GM21360 (cell line): ENCODE data around the gene SKI.

ENCODE experiments used
- ATAC-seq: cut with Tn5 transposase; IDR thresholded peaks from one replicate; pipeline ENCODE4 v1.9.1; 2021; ENCODE audit warnings: mild to moderate bottlenecking, moderate library complexity; ENCODE audit not compliant: unreplicated experiment

Gene SKI

DNA sequence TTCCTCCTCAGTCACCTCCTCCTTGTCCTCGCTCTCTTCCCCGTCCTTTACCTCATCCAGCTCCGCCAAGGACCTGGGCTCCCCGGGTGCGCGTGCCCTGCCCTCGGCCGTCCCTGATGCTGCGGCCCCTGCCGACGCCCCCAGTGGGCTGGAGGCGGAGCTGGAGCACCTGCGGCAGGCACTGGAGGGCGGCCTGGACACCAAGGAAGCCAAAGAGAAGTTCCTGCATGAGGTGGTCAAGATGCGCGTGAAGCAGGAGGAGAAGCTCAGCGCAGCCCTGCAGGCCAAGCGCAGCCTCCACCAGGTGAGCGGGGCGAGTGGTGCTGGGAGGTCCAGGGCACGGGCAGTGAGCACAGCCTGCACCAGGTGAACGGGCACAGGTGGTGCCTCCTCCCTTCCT is 76.2 kb downstream of the SKI start:
- ATAC-seq, result no peak

DNA sequence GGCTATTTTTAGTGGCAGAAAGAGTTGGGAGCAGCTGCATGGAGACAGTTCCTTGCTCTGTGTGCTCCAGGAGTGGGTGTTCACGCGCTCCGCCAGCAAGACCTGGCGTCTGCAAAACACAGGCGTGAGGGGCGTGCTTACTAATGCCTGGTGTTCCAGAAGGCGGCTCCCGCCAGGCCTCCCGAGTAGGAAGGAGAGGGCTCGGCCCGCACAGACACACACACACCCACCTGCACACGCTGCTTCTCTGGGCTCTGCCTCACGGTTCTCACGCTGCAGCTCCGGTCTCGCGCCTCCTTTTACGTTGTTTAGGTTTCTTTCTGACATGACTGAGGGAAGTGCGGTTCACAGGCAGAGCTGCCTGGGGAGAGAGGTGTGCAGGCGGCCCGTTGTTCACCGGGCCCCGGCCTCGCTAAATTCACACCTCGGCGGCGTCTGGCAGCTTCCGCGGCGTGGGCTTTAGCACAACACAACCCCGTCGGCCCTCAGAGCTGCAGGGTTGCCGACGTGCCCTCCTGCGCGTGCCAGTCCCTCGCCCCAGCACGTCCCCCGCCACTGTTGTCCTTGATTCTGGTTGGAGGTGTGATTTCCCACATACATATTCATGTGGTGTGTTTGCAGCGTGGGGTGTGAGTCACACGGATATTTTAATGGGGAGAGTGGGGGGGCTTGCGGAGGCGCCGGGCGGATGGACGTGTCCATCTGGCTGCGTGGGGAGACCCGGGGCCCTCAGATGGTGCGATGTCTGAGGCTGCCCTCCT is 77.0 kb downstream of the SKI start:
- ATAC-seq, result no peak

DNA sequence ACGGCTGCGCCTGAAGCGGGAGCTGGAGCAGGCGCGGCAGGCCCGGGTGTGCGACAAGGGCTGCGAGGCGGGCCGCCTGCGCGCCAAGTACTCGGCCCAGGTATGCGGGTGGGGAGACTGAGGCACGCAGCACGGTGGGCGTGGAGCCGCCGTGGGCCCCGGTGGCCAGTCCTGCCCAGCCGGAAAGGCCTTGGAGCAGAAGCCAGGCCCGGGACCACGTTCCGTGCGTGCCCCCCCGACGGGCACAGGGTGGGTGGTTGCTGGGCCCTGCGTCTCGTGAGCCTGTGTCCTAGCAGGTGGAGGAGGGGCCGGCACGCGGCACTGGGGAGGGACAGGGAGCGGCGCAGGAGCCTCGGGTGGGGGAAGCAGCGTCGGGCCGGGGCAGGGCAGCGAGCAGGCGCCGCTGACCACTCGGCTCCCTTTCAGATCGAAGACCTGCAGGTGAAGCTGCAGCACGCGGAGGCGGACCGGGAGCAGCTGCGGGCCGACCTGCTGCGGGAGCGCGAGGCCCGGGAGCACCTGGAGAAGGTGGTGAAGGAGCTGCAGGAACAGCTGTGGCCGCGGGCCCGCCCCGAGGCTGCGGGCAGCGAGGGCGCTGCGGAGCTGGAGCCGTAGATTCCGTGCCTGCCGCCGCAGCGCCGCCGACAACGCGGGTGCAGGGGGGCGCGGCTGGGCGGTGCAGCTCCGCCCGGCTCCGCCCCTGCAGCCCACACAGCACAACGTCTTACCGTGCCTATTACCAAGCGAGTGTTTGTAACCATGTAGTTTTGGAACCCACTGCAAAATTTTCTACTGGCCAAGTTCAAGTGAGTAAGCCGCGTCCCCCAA is 78.2 kb downstream of the SKI start:
- ATAC-seq, result no peak

DNA sequence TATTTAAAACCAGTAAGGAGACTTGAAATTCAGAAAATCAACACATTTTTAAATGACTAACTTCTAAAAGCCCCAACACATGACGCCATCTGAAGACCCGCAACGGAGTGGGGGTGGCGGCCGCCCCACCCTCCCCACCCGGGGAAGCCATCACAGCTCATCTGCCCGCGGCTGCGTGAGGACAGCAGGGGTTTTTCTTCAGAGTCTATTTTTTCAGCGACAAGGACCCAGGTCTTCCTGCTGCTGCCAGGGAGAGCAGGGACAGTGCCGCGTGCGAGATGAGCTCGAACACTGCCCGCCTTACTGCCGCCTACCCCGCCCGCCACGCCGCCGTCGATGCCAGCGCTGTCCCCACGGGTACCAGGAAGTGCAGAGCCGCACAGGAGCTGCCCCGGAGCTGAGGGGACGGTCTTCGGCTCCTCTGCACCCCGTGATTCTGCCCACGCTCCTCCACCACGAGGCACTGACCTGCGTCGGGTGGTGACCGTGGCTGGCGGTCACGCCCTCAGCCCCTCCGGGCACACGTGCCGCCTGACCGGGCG is 79.0 kb downstream of the SKI start:
- no peak for ATAC-seq

DNA sequence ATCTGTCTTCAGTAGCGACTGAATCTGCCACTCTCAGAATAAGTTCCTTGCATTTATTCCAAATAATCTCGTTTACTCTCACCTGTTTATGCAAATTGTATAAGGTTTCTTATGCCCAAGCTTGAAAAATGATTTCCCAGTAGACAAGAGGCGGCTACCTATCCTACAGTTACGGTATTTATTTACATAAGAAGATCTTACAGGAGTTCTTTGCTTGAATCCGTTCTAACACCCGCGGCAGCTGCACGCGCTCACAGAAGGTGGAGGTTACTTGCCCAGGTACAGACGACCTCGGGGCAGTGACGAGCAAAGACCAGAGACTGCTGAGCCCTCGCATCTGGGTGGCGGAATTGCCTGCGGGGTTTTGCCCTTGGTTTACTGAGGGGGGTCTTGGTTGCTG is 79.9 kb downstream of the SKI start:
- ATAC-seq, result no peak

DNA sequence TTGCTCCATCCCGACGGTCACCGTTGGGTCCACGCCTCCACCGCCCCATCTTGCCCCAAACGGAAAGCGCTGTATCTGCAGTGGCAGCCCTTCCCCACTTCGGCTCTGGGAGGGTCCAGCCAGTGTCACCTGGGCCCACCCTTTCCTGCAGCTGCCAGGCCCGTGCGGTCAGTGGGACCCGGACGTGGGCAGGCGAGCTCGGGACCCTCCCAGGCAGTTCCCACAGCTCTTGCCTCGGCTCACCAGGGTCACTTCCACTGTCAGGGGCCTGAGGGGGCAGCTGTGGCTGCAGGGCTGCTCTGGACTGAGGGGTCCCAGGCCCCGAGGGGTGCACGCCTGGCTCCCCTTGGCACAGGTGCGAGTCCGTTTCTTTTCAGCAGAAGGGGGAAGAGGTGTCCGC is 80.7 kb downstream of the SKI start:
- no peak for ATAC-seq

DNA sequence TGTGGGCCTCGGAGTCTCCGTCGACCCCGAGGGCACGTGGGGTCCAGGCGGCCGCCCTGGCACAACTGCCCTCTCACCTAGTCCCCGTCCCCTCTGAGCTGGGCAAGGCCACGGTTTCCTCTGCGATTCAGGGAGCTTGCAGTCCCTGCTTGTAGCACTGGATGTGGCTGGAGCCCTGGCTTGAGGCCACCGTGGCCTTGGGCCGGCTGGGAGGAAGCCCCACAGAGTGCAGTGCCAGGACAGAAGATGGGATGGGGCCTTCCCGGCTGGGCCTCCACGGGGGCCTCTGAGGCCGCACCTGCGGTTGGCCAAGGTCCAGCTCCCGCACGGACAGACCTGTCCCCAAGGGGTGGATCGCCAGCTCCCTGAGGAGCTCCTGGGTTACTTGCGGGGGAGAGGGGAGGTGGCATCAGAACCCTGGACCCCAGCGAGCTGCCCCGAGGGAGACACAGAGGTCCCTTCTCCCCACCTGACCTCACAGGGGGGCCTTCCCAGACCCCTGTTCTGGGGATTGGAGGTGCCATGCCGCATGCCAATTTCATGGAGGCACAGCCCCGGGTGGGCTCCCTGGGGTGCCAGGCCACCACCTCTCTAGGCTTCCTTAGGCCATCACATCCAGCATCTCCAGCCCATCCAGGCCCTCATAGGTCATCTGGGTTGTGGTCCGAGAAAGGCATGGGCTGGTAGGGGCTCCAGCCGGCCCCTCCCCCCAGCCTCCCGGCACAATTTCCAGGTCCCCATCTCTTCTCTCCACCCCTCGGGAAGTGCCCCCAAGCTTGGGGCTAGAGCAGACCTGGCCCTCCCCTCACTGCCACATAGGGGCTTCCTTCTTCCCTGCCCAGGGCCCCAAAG is 82.4 kb downstream of the SKI start:
- no peak for ATAC-seq

DNA sequence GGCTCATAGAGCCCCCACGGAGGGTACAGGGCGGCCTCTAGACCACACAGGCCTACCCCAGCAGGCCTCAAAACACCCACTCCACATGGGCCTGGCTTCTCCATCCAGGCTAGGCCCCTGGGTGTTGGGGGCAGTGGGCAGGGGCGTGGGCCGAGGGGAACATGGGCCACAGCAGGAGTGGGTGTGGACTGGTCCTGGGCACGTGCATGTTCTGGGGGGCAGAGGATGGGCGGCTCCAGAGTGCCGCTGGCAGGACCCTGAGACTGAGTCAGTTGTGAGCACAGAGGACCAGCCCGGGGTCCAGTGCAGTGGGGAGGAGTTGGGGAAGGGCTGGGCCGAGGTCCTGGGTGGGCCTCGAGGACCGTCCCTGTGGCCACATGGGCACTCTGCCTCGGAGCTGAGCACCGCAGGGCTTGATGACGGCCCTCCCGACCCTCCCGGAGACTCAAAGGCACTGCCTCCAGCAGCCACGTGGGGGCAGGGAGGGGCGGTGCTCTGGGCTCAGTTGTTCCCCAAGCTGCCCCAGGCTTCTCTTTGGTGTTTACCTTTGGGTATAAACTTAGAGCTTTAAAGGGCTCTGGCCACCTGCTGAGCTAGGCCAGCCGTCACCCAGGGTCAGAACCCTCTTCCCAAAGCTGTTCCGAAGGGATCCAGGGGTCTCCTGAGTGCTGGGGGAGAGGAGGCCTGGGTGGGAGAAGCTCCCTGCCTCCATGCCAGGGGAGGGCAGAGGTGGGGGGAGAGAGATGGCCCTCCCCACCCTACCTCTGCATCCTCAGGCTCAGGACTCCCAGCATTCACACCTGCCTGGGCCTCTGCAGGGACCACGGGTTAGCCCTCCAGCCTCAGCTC is 83.3 kb downstream of the SKI start:
- no peak for ATAC-seq

DNA sequence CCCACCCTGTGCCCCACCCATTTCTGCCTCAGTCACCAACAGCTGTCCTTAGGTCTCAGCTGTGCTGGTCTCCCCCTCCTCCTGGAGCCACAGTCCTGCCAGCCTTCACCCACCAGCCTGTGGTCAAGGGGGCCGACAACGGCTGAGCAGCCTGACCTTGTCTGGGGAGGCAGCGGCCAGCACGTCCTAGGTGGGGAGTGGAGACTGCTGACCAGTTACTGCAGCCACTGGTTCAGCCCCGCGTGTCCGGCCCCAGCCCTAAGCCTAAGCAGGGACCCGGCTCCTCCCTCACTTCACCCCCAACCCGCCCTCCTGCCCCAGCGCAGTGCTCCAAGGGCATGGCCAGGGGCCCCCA is 84.0 kb downstream of the SKI start:
- ATAC-seq, result no peak

DNA sequence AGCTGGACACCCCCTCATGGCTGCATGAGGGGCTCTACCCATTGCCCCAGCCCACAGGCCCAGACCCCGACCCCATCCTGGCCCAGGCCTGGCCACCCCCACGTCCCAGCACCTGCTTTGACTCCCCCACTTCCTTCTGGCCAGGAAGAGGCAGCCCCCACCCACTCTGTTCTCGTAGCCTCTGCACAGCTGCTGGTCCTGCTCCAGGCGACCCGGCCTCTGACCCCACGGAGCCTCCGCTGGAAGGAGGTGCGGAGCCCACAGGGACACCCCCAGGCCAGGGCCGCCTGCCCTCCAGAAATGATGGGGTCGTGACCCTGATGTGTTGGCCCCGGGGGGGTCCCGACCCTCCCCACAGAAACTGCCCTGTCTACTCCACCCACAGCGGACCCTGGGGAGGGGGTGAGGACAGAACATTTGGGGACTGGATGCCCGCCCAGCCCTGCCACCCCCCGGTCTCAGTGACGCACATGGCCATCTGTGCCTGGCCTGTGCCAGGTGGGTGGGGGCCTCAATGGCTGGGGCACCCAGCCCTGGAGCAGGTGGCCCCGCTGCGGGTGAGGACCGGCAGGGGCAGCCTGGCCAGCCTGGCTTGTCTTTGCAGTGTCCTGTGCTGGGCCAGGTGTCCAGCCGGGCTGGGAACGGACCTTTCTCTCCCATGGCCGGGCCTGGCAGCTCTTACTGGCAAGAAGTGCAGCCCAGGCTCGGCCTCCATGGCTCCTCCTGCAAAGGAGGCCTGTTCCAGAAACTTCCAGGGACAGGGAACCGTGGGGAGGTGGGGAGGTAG is 84.6 kb downstream of the SKI start:
- no peak for ATAC-seq

DNA sequence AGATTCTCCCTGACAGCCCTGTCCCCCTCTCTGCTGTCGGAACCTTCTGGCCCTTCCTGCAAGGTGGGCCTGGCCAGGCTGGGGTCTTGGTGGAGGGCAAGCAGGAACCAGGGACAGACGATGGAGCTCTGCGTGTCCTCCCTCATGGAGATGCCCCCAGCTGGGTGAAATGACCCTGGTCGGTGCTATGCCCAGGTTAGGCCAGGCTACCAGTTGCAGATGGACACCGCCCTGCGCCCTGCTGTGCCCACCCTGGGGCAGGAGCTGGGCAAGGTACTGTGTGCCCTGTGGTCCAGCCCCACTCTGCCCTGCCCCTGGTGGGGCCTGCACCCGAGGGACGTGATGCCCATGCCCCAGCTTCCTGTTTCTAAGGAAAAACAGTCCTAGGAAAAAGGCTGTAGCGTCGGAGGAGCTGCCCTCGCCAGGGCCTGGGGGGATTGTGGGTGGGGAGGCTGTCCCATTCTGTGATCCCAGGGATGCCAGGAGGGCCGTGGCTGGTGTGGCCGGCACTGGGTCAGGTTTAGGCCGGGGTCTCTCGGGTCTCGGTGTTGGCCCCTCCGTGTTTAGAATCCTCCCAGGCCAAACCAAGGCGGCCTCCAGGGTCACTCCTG is 85.6 kb downstream of the SKI start:
- ATAC-seq, result no peak

DNA sequence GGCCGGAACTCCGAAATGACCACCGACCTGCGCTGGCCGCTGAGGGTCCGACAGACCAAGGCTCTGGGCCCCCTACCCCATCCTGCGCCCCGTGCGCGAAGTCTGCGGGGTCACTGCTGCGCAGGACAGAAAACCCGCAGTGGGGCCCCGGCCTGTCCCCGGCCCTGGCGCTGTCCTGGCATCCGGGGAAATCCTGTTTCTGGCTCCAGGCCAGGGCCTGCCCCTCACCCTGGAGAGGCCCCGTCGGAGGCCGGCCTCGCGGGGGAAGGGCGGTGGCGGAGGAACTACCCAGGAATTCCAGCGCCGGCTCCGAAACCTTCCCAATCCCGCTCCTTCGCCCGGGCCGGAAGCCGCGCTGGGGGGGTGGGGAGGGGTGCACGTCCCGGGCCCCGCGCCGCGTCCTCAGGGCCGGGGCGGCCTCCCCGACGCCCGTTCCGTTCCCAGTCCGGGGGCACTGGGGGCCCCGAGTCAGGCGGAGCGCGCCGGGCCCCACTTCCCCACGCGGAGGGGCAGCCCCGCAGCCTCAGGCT is 86.2 kb downstream of the SKI start:
- ATAC-seq, result no peak

DNA sequence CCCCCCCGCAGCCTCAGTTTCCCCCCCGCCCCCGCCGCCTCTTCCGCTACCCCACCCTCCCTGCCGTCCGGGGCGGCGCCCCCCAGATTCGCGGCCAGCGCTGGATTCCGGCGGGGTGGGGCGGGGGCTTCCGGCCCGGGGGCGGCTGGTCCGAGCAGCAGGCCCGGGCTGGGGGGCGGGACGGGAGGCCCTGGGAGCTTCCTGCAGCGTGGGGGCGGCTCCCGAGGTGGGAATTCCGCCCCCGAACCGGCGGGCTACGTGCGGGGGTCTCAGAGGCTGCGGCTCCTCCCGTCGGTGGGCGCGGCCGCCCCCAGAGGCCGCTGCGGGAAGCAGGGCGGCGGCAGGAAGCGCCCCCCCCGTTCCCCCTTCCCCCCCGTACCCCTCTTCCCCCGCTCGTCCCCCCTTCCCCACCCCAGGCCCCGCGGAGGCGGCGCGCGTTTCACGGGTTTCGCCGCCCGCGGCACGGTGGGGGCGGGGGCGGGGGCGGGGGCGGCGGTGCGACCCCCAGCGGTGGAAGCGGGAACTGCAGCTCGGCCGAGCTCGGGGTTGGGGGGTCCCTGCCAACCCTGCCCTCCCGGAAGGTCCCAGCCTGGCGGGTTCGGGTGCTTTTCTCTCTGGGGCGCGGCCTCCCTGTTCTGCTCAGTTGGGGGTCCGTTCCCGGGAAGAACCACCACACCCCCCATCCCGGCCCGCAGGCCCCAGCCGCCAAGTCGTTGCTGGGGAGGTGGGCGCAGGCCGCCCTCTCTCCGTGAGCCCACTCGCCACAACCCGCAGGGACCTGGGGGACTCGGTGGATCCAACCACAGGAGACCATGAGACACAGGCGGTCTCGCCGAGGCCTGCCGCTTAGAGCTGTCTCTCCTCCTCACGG is 86.9 kb downstream of the SKI start:
- ATAC-seq, result no peak

DNA sequence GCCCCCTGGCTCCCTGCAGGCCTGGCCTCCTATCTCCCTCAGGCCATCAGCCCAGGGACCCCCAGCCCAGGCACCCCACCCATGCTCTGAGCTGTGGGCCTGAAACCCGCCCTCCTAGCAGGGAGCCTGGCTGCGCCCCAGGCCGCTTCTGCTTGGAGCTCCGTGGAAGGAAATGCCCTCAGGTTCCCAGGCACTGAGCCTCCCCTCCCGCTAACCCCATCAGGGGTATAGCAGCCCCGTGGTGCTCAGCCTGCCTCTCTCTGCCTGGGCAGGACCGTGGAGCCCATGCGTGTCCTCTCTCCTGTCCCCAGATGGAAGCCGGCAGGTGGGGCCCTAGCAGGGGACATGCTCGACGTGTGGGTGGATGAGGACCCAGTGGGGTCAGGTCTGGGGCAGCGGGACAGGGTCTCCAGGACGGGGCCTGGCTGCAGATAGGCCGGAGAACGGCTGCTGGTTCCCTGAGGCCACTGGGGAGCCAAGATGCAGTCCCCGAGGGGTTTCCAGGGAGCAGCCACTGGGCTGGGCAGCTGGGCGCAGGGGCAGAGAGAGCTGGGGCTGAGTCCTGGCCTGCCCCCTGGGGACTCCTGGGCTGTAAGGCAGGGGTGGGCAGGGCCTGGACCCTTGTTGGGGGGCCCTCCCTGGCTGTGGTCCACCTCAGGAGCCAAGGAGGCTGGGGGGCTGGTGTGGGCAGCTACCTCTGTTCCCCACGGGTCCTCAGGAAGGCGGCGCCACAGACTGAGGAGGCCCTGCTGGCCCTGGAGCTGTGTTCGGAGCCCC is 87.7 kb downstream of the SKI start:
- ATAC-seq, result no peak

DNA sequence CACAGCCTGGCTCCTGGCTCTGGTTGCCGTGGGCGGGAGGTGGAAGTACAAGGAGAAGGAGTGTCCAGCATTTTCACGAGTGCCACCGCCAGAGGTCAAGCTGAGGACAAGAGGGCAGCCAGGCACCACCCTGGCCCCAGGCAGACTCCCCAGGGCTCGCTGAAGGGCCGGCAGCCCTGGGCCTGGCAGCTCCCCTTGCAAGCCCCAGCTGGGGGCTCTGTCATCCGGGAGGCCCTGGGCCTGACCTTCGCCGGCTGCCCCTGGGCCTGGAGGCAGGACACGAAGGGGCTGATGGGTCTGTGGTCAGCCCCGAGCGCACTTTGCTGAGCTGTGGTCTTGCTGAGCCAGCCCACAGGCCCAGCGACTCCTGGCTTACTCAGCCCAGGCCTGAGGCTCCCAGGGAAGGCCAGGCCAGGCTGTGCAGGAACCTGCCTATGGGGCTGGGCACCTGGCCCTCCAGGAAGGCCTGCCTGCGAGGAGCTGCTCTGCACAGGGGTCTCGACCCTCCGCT is 88.4 kb downstream of the SKI start:
- no peak for ATAC-seq

DNA sequence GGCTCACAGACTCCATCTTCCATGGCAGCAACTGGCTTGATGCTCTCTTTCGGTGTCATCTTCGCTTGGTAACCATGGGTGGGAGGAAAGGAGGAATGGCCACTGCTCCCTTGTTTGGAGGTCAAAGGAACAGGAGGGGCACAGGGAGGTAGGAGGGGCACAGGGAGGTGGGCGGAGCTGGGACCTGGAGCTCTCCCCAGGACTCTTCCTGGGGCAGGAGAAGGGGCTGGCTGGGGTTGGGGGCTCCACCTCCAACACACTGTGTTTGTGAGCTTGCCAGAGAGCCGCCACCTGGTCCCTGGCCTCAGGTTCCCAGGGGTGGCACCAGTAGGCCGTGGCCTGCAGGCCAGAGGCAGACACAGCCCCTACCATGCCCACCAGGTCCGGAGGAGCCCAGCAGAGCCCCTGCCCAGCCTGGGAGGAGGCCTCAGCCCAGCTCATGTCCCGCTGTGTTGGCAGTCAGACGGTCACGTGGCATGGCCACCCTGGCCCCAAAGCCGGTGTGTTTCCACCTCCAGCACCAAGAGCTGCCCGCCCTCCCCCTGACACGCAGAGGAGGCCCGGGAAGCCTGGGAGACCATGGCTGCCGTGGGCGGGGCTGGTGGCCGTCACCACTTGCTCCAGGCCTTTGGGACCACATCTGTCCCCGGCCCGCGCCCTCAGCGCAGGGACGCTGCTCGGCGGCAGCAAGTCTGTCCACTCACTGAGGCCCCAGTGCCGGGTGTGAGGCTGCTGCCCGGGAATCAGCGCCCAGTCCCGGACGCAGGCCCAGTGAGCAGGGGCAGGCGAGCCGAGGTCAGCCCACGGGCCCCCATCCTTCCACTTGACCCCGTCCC is 89.3 kb downstream of the SKI start:
- ATAC-seq, result no peak
